OCI-M2 (cell line): Measurements from ENCODE around the gene PTGFR.

Experiments
- DNase-seq: peaks from one replicate; lab custom pipeline; 2025; ENCODE audit not compliant: unreplicated experiment; lab: John Stamatoyannopoulos, UW

PTGFR gene

GRCh38 chr1:78520216-78520615, 29.4 kb downstream of the PTGFR start:
- no peak for DNase-seq

- DNase-seq = no peak
Observed at GRCh38 chr1:78520843-78521242, 30.1 kb downstream of the PTGFR start.

- DNase-seq = no peak
Observed at GRCh38 chr1:78522136-78522535, 31.4 kb downstream of the PTGFR start.

- no peak for DNase-seq
Observed at GRCh38 chr1:78526496-78526895, 35.7 kb downstream of the PTGFR start.

- DNase-seq = no peak
Observed at GRCh38 chr1:78527706-78528105, 36.9 kb downstream of the PTGFR start.

- no peak for DNase-seq
Observed at GRCh38 chr1:78533527-78533926, 42.8 kb downstream of the PTGFR start.

- no peak for DNase-seq
Observed at GRCh38 chr1:78535286-78535685, 44.5 kb downstream of the PTGFR start.

- DNase-seq = no peak
Observed at GRCh38 chr1:78536427-78536826, 45.7 kb downstream of the PTGFR start.

GRCh38 chr1:78540048-78540447, 49.3 kb downstream of the PTGFR start:
- DNase-seq = no peak

- no peak for DNase-seq
Observed at GRCh38 chr1:78541479-78541878, 50.7 kb downstream of the PTGFR start.

GRCh38 chr1:78543941-78544643, 53.3 kb downstream of the PTGFR start:
- no peak for DNase-seq

GRCh38 chr1:78547081-78547480, 56.3 kb downstream of the PTGFR start:
- DNase-seq = no peak

- DNase-seq = no peak
Observed at GRCh38 chr1:78549331-78549730, 58.6 kb downstream of the PTGFR start.

GRCh38 chr1:78549891-78550290, 59.1 kb downstream of the PTGFR start:
- no peak for DNase-seq

- DNase-seq = no peak
Observed at GRCh38 chr1:78553859-78554258, 63.1 kb downstream of the PTGFR start.

- no peak for DNase-seq
Observed at GRCh38 chr1:78554840-78555239, 64.1 kb downstream of the PTGFR start.

GRCh38 chr1:78559680-78560079, 68.9 kb downstream of the PTGFR start:
- DNase-seq = no peak

GRCh38 chr1:78560811-78561210, 70.0 kb downstream of the PTGFR start:
- no peak for DNase-seq

GRCh38 chr1:78561856-78562255, 71.1 kb downstream of the PTGFR start:
- no peak for DNase-seq

GRCh38 chr1:78565393-78565792, 74.6 kb downstream of the PTGFR start:
- no peak for DNase-seq

- DNase-seq = no peak
Observed at GRCh38 chr1:78570539-78570938, 79.8 kb downstream of the PTGFR start.

- no peak for DNase-seq
Observed at GRCh38 chr1:78577257-78578100, 86.7 kb downstream of the PTGFR start.
